GM10847 (cell line): ENCODE data around the gene GTPBP4.

Experiments used
- POLR2A ChIP-seq: IDR thresholded peaks from 2 replicates; pipeline ENCODE4 v1.6.1; 2011; ENCODE audit not compliant: insufficient read length; ENCODE audit errors: extremely low read depth

GTPBP4 gene

DNA sequence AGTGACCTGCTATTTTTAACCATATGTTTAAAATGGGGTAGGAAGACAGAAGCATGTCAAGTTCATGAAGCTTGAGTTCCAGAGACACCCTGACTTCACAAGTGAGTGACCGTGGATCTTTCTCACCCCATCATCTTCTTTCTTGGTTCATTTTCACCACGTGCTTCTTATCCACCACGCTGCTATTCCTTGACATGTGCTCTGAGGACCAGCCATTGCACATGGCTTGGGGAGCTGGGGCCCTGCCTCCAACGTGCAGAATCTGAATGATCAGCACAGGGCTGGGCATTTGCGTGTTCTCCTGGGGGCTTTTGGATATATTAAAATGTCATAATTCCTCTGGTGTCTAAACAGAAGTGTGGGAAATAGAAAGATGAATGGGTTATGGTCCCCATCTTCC, 25.0 kb upstream of the GTPBP4 start:
- no peak for TF ChIP-seq POLR2A

DNA sequence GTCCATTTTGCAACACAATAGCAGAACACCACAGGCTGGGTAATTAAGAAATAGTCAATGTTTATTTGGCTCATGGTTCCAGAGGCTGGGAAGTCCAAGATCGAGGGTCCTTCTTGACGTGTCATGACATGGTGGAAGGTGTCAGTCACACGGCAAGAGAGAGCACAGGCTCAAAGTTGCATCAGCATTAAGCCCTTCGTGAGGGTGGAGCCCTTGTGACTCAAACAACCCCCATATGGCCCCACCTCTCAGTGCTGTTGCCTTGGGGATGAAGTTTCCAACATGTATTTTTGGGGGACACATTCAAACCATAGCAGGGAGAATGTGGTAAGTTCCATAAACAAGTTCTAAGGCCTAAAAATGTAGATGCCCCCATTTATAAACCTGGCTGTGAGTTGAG, 24.6 kb upstream of the GTPBP4 start:
- no peak for TF ChIP-seq POLR2A

DNA sequence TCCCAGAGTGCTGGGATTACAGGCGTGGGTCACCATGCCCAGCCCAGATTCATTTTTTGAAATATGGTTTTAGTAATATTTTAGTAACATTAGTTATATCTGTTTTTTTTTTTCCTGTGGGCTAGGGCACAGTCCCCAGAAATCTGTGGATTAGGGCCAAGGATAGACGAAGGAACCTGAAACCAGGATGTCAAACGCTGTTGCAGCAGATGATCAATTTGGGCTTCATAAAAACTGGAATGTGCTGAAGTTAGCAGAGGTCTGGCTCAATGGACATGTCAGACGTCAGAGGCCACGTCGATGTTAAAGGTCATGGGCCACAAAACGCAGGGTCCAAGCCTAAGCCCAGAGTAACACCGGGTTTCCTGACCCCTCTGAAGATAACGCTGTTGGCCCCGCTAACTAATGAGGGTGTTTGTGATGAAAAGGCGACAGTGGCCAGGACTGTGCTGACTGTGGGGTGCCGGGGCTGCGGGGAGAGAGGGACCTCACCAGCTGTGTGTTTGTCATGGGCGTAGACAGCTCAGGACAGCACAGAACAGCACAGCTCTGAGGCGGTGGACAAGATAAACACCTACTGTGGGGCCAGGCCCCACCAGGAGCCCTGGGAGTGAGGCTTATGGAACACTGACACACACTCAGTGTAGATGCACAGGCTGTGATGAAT, 23.8 kb upstream of the GTPBP4 start:
- no peak for TF ChIP-seq POLR2A

DNA sequence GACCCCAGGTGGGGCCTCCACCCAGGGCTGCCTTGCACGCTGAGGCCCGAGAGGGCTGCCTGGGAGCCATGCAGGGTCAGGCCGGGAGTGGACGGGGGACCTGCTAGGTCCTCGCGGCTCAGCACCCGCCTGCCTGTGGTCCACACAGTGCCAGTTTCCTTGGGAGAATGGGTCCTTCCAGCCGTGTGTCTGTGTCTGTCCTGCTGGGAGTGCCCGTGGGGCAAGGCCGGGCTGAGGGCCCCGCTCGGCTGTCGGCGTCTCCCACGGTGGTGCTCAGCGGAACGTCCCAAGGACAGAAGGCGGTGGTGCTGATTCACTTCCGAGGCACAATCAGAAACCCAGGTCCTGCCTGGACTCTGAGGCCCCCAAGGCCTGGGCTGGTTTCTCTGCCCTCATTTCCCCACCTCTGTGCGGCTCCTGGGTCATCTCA, 23.2 kb upstream of the GTPBP4 start:
- no peak for TF ChIP-seq POLR2A

DNA sequence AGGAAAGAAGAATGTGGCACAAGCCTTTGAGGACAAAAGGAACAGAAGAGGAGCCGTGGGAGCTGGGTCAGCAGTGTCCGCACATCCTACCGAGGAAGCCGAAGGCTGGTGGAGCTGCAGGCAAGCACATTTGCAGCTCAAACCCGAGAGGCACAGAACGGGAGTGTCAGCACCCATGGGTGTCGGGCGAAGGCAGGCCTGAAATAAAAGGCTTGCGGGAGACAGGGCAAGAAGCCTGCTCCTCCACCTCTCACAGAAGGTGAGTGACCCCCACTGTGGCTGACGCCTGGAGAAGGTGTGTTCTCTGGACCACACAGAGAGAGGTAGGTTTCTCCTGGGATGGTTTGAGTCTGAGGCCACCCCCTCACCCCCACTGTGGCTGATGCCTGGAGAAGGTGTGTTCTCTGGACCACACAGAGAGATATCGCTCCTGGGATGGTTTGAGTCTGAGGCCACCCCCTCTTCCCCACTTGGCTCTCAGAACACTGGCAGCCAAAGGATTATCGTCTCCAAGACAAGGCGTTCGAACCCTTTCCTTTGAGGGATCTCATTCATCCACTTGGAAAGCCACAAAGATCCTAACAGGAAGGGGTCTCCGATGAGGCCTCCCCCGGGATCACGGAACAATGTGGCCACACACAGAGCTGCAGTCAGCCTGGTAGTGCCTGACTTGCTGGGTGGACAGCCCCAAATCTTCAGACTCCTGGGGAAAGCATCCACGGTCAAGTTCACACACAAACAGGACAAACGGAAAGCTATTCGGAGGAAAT, 21.6 kb upstream of the GTPBP4 start:
- TF ChIP-seq POLR2A = no peak

DNA sequence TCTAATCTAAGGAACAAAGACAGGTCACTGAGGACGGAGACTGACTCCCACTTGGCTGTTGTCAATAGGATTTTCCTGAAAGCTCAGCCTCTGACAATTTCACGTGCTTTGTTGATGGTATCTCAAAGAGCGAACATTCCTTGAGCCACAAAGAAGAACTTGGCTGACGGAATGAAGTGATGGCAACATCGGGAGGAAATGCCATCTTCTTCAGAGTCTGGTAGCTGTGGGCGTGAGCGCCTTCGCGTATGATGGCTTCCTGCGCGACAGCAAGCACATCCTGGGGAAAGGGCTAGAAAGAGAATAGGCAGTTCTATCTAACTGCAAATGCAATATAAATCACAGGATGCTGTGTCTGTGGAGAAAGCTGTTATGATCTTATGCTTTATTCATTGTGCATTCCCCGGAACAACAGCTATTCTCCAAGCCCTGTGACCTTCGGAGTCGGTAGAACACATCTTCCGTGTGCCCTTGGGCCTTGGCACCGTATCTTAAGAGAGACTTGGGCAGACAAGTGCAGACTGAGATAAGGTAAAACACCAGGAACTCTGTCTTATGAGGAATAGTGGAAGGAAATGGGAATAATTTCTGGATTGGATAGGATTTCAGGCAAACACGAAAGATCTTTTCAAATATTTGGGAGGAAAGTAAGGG, 19.6 kb upstream of the GTPBP4 start:
- TF ChIP-seq POLR2A = no peak

DNA sequence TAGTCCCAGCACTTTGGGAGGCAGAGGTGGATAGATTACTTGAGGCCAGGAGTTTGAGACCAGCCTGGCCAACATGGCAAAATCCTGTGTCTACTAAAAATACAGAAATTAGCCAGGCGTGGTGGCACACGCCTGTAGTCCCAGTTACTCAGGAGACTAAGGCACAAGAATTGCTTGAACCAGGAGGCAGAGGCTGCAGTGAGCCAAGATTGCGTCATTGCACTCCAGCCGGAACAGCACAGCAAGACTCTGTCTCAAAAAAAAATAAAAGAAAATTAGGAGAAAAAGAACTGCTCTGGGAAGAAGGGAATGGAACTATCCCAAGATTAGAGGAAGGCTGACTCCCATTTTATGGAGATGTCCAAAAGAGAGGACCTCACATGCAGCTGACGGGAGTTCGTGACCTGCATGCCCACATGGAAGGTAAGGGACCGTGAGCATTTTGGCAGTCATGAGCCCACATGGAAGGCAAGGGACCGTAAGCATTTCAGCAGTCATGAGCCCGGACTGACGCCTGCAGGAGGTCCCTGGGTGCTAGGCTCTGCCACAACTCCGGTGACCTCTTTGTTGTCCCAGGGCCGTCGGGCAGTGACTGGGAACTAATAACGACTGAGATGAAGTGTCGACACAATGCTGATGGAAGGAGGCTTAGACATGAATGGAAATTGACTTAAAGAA, 18.6 kb upstream of the GTPBP4 start:
- no peak for TF ChIP-seq POLR2A

DNA sequence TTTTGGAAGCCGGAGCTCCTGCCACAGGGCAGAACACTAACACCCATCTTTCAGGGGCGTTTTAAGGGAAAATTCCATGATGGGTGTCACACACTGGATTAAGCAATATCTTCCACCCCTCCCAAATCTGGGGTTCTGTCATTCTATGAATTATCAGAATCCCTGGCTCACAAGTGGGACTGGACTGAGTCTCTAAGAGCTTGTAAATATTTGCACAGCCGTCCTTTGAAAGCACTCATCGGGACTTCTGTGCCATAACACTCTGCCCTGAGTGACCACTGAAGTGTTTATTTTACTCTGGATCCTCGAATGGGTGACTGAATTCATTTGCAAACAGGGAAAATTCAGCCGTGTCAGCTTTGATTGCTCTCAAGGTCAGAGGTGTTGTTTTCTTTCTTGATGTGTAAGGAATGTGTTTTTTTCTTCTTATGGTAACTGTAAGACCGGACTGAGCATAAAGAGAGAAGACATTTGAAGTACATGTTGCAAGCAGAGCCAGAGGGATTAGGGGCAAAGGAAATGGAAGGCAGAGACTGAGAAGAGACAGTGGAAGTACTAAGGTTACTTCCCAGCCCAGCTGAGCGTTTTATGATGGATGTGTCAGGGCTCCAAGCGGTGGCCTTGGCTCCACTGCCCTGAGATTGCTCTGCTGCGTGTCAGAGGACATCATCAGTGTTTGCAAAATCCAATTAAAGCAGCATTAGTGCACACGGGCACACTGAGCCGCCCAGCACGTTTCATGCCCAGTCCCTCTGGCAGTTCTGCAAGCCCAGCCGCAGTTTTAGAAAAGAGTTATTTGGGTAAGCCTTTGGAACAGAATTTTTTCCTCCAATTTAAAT, 17.7 kb upstream of the GTPBP4 start:
- TF ChIP-seq POLR2A = no peak

DNA sequence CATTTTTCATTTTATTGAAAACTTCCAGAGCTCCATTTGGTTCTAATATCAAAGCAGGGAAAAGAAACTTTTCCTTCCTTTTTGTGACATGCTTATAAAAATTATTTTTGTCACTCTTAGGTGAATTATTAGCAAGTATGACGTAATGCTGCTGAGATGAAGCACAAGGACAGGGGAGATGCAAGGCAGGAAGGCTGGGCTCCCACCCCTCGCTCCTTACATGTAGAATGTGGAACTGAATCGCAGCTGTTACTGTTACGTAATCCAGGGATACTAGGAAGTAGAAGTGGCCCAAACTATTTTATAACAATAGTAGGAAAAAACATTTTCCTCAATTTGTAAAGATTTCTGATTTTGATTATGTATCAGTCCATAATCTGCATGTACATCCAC, 17.1 kb upstream of the GTPBP4 start:
- TF ChIP-seq POLR2A = no peak

DNA sequence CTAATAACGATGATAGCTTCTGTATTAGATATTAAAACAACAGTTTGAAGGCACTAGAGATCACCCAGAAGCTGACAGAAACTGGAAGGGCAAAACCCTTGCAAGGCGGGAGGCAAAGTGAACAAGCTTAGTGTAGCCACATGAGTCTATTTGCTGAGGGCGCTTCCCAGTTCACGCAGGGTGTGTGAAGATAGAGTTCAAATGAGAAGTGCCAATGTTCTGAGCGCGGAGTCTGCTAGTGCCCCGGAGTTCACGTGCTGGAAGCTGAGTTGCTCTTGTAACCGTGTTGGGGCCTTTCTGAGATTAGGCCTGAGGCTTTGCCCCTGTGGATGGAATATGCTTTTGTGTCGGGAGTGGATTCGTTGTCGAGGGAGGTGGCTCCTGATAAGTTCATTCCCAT, 16.6 kb upstream of the GTPBP4 start:
- TF ChIP-seq POLR2A = no peak

DNA sequence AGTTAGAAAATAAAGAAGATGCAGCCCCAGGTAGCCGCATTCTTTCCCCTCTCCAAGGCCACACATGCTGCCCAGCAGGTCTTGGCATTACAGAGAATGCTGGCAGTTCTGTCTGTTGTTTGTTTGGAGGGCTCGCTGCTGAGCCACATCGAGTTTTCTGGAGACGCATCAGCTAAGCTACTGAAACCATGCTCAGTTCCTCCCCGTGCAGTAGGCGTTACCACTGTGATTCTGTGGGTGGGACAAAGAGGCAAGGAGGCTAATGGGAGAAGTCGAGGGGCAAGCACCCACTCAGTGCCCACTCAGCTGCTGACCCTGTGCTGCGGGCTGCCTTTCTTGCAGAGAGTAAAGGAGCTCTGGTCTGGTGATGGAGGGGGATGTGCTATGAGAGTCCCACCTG, 15.5 kb upstream of the GTPBP4 start:
- TF ChIP-seq POLR2A = no peak

DNA sequence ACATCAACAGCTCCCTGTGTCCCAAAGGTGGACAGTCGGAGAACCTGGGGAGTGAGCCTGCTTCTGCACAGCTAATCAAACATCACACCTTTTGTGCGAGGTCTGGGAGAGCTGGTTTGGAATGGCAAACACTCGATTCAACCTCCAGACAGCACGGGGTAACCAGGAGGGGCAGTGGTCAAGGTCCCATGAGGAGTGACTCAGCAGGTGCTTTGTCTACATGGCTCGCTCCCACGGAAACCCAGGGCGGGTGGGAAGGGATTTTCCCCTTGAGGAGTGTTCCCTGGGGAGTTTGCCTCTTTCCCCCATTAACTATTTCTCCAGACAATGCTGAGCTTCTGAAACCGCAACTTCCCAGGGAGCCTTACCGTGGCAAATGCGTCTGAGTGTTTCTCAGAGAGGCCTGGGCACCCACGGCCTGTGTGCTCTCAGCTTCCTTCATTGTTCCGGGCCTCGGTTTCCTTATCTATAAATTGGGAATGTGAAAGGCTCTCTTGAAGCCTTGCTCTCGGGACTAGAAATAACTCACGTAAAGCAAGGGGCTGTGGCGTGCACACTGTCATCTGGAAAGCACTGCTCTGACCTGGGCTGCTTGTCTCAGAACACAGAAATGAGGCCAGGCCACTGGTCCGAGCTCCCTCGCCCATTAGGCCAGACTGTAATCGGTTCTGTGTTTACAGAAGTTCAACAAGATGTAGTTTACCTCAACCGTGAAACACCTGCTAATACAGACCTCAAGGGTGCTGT, 14.0 kb upstream of the GTPBP4 start:
- TF ChIP-seq POLR2A = no peak

DNA sequence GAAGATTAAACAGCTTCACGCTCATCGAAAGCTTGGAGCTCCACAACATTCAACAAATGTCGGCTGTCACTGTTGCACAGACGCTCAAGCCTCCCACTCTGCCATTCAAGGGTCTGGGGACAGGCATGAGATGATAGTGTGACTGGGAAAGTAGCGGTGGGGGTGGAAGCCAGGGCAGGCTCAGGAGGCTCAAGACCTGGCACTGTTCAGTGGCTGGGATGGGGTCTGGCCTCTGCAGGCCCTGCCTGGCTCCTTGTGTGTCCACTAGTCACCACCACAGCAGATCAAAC, 13.5 kb upstream of the GTPBP4 start:
- no peak for TF ChIP-seq POLR2A

DNA sequence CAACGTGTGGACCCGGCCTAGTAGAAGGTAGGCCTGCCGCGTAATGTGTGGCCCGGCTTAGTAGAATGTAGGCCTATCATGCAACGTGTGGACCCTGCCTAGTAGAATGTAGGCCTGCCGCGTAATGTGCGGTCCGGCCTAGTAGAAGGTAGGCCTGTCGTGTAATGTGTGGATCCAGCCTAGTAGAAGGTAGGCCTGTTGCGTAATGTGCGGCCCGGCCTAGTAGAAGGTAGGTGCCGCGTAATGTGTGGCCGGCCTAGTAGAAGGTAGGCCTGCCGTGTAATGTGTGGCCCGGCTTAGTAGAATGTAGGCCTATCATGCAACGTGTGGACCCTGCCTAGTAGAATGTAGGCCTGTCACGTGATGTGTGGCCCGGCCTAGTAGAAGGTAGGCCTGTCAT, 11.9 kb upstream of the GTPBP4 start:
- TF ChIP-seq POLR2A = no peak

DNA sequence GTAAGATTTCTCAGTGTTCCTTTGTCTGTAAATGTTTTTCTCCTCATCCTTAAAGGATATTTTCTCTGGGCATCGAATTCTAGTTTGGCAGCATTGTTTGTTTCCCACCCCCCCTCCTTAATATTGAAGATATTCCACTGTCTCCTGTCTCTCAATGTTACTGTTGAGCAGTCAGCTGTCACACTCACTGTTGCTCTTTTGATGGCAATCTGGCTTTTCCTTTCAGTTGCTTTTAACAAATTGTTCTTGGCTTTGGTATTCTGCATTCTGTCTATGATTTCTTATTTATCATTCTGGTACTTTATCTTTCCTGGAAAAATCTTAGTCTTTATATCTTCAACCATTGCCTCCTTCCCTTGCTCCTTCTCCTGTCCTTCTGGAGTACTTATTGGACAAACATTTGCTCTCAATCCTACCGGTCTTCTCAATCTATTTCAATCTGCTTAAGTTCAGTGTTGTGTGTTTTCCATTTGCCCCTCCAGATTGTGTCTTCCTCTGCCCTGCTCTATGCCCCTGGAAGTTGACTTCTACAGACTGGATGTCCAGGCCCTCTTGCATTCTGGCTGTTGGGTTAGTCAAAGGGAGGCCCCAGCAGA, 9.3 kb upstream of the GTPBP4 start:
- TF ChIP-seq POLR2A = no peak
